Aorta (tissue), 5 donors: Measurements from ENCODE around the gene ZYX. TPM values are rescaled to one million over a fixed set of nuclear protein-coding genes. Genes with fewer than 3 reads are reported as not detected.

ENCODE experiments used
- ATAC-seq: fragments of 200-7000 bp; cut with Tn5 transposase; one replicate; pipeline ENCODE4 v1.9.1; 2022; ENCODE audit warnings: moderate library complexity; ENCODE audit not compliant: low FRiP score
- DNase-seq, 2 donors: peaks; one replicate each; pipeline ENCODE4 v3.0.0-alpha.2; 2020
- H3K27ac ChIP-seq, 2 donors: one replicate each; pipeline ENCODE4 v1.5.1; 2013; ENCODE audit warnings: low read length in 2 of 2, mild to moderate bottlenecking in 2 of 2, moderate library complexity in 2 of 2, control low read depth in 1 of 2, inconsistent platforms in 1 of 2, low read depth in 1 of 2
- H3K27me3 ChIP-seq, 2 donors: one replicate each; pipeline ENCODE4 v1.6.1; 2013; ENCODE audit warnings: control low read depth in 1 of 2, low read length in 1 of 2, mild to moderate bottlenecking in 1 of 2, moderate library complexity in 1 of 2; ENCODE audit not compliant: insufficient read depth in 2 of 2, control insufficient read depth in 1 of 2
- H3K36me3 ChIP-seq, 2 donors: one replicate each; pipeline ENCODE4 v1.6.1; 2013; ENCODE audit warnings: control low read depth in 1 of 2, low read length in 1 of 2, mild to moderate bottlenecking in 1 of 2; ENCODE audit not compliant: insufficient read depth in 2 of 2, control insufficient read depth in 1 of 2
- H3K4me1 ChIP-seq, 2 donors: one replicate each; pipeline ENCODE4 v1.6.1; 2013; ENCODE audit warnings: low read length in 2 of 2, control low read depth in 1 of 2, mild to moderate bottlenecking in 1 of 2, moderate library complexity in 1 of 2; ENCODE audit not compliant: insufficient read depth in 2 of 2, control insufficient read depth in 1 of 2
- H3K4me3 ChIP-seq, 2 donors: one replicate each; pipeline ENCODE4 v1.5.1; 2013; ENCODE audit warnings: low read length in 2 of 2, control low read depth in 1 of 2, mild to moderate bottlenecking in 1 of 2
- H3K9me3 ChIP-seq: one replicate; pipeline ENCODE4 v1.6.1; 2013; ENCODE audit warnings: mild to moderate bottlenecking, low read length; ENCODE audit not compliant: control insufficient read depth
- WGBS, 2 donors: extraction: QIAGEN DNeasy Blood & Tissue Kit; methylation state at CpG; one replicate each; pipeline ENCODE4 v1.1.7; 2013; 5-methylcytosine and 5-hydroxymethylcytosine counted together
- intact Hi-C, 2 donors: fragments of 100-400 bp; cut with DNase I; formaldehyde crosslinking; loops; one replicate each; pipeline versions ENCODE4 v1.14.2 to v1.15.0; 2022
- polyA plus RNA-seq, 2 donors: library from polyadenylated mRNA; stranded (reverse); fragments of 200-250 nt; gene quantifications; one replicate each; pipeline ENCODE4 v1.2.3, GENCODE V29; 2013
- total RNA-seq, 2 donors: library from RNA; stranded (reverse); fragmentation: NEBNext Ultra II Directional; extraction: Animal tissue kit (Norgen Biotek cat#: 25700); gene quantifications; one replicate each; pipeline ENCODE4 v1.2.1, GENCODE V29; 2021
- donor health status: healthy with polysubstance abuse.
- donor health status: Bipolar disorder and iron deficiency.
- donor health status: DM: no; HTN: no; CAD: no.
- donor health status: DM: no; HTN: no; CAD: no.
- donor health status: DM: yes; HTN: yes; CAD: no.

Gene ZYX
- total and polyA plus RNA-seq, 4 donors, result 131 to 499 (median 306) TPM

DNA sequence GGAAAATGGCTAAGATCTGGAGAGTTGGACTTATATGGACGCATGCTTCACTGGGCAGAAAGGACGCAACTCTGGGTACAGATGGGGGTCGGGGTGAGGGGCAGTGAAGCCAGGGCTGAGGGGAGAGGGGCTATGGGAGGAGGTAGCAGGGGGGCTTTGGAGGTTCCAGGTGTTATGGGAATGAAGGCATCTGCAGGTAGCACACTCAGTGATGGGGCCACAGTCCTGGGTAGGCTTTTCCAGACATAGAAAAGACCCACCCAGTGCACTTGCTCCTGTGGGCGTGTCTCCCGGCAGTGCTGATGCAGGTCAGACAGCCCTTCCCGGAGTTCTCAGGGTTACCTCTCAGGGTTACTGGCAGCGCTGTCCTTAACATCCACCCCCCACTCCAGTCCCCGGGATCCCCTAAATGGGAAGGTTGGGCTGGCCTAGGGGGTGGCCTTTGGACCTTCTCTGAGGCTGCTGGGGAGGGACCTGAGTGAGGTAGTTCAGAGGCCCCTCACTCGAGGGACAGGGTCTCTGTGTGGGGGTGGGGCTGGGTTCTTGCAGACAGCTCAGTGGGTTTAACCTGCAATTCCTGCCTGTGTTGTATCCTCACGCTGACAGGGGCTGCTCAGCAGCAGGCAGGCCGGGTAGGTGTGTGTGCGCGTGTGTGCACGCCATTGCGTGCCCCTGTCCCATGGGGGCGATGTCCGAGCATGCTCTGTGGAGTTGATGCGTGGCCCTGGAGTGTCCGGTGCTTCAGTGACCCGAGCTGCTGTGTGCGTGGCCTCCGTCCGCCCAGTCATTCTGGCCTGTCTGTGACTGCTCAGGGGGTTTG, 6.2 kb downstream of the ZYX start:
- intact Hi-C loops, result no loop called here
- ATAC-seq (no peak), DNase-seq (peak in 1 of 2 donors; percentile 75)
- Histone ChIP-seq H3K27me3 (no peaks in the 10 kb centered on the region), H3K4me3 (no peak overlapping the region), H3K4me1 (peaks cover 2 to 4% of the 10 kb centered on the region in 2 donors), H3K27ac (peak overlapping the region in 1 of 2 donors; percentile 22), H3K36me3 (peaks cover 0 to 3% of the 10 kb centered on the region in 2 donors), H3K9me3 (no peaks in the 10 kb centered on the region)
- WGBS, 2 donors, result 31 to 37% methylated on average over 23 of the region's 23 CpGs

DNA sequence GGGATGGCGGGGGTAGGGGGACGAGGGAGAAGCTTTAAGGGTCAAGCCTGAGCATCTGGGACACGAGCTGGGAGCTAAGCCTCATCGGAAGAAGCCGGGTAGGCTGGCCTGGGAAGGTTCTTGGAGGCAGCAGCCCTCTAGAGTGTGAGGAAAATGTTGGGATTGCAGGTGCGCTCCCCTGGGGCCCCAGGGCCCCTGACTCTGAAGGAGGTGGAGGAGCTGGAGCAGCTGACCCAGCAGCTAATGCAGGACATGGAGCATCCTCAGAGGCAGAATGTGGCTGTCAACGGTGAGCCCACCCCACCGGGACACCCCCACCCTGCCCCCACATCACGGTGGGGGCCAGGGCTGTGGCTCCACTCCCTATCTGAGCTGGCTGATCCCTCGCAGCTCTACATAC, 6.9 kb downstream of the ZYX start:
- intact Hi-C loops, result no loop called here
- peak; percentile 41 to 71 for DNase-seq

DNA sequence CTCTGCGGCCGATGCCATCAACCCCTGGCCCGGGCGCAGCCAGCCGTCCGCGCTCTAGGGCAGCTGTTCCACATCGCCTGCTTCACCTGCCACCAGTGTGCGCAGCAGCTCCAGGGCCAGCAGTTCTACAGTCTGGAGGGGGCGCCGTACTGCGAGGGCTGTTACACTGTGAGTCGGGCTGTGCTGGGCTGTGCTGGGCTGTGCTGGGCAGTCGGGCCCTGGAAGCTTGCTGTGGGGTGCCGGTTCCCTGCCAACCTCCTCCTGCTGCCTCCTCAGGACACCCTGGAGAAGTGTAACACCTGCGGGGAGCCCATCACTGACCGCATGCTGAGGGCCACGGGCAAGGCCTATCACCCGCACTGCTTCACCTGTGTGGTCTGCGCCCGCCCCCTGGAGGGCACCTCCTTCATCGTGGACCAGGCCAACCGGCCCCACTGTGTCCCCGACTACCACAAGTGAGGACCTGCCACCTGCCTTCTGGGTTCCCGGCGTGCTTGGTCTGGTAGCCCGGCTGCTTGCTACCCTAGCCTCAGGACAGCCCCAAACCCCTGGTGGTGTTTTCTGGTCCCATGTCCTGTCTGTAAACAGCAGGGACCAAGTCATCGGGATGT, 7.5 kb downstream of the ZYX start:
- ATAC-seq (no peak), DNase-seq (peak in 1 of 2 donors; percentile 55)
- H3K4me3 ChIP-seq, result no peak overlapping the region
- no peaks in the 10 kb centered on the region for H3K9me3 ChIP-seq
- H3K27ac ChIP-seq, result peak overlapping the region in 1 of 2 donors; percentile 19
- H3K4me1 ChIP-seq, result peaks cover under 1 to 4% of the 10 kb centered on the region in 2 donors
- no peaks in the 10 kb centered on the region for H3K27me3 ChIP-seq
- WGBS, 2 donors, result 60 to 63% methylated on average over 28 of the region's 28 CpGs
- peaks cover 0 to 2% of the 10 kb centered on the region in 2 donors for H3K36me3 ChIP-seq
- intact Hi-C loops, result no loop called here

More for the DNA sequence above, 6.9 kb downstream of the ZYX start:
- Histone ChIP-seq H3K36me3 (peaks cover 0 to 2% of the 10 kb centered on the region in 2 donors), H3K27me3 (no peaks in the 10 kb centered on the region), H3K27ac (peak overlapping the region in 1 of 2 donors; percentile 11), H3K9me3 (no peaks in the 10 kb centered on the region), H3K4me1 (peaks cover 2 to 4% of the 10 kb centered on the region in 2 donors), H3K4me3 (no peak overlapping the region)
- WGBS, 2 donors, result 40 to 45% methylated on average over 8 to 10 of the region's 10 CpGs
- no peak for ATAC-seq

- Histone ChIP-seq H3K4me1 (peaks cover 0 to 4% of the 10 kb centered on the region in 2 donors), H3K9me3 (no peaks in the 10 kb centered on the region), H3K4me3 (no peak overlapping the region), H3K27ac (peak overlapping the region in 1 of 2 donors; percentile 19), H3K27me3 (no peaks in the 10 kb centered on the region), H3K36me3 (peaks cover 0 to 2% of the 10 kb centered on the region in 2 donors)
- DNase-seq (peak; percentile 20 to 70), ATAC-seq (no peak)
- 52 to 56% methylated on average over 15 of the region's 15 CpGs for whole genome bisulfite sequencing, 2 donors
- intact Hi-C loops, result no loop called here
These were observed 8.4 kb downstream of the ZYX start for GRCh38 chr7:143389316-143390103.

DNA sequence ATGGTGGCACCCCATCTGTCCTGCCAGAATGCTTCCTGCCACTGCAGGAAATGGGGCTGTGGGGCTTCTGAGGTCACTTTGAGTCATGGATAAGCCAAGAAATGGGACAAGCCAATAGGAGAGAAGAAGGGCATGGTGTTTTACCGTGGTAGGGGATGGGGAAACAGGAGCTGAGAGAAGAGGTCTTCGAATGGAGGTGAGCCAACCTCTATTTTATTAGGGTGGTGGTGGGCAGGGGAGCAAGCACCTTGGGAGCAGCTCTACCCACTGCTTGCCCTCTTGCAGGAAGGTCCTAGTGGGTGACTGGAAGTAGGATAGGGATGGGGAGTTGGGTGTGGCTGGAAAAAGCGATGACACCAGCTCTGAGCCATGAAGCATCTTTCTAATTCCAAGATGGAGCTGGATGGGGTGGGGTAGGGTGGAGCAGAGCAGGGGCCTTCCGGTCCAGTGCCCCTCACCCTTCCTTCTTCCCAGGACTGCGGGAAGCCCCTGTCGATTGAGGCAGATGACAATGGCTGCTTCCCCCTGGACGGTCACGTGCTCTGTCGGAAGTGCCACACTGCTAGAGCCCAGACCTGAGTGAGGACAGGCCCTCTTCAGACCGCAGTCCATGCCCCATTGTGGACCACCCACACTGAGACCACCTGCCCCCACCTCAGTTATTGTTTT, 9.1 kb downstream of the ZYX start:
- peak overlapping the region in 1 of 2 donors; percentile 34 for H3K27ac ChIP-seq
- intact Hi-C loops, result no loop called here
- no peak overlapping the region for H3K4me3 ChIP-seq
- no peaks in the 10 kb centered on the region for H3K27me3 ChIP-seq
- DNase-seq, result peak in 1 of 2 donors; percentile 68
- WGBS, 2 donors, result 56 to 60% methylated on average over 5 to 10 of the region's 10 CpGs
- peaks cover 0 to 2% of the 10 kb centered on the region in 2 donors for H3K36me3 ChIP-seq
- no peak for ATAC-seq
- H3K9me3 ChIP-seq, result no peaks in the 10 kb centered on the region
- peaks cover 0 to 4% of the 10 kb centered on the region in 2 donors for H3K4me1 ChIP-seq

- Histone ChIP-seq H3K4me3 (no peak overlapping the region), H3K36me3 (peaks cover 0 to 2% of the 10 kb centered on the region in 2 donors), H3K4me1 (peaks cover 0 to 4% of the 10 kb centered on the region in 2 donors), H3K27me3 (no peaks in the 10 kb centered on the region), H3K9me3 (no peaks in the 10 kb centered on the region), H3K27ac (peak overlapping the region; percentile 37 to 52)
- ATAC-seq (no peak), DNase-seq (peak in 1 of 2 donors; percentile 72)
- intact Hi-C loops, result loop anchor here in 1 of 2 donors (1.0 kb wide), 1 partner anchor 10 kb away; the partner anchor contains the start of gene ZYX
- 32 to 43% methylated on average over 9 of the region's 9 CpGs for WGBS, 2 donors
These were observed 9.7 kb downstream of the ZYX start for GRCh38 chr7:143390773-143391317.

GRCh38 chr7:143391462-143392404, 10.6 kb downstream of the ZYX start:
- peak overlapping the region; percentile 70 to 98 for H3K27ac ChIP-seq
- intact Hi-C loops, result loop anchor here in 1 of 2 donors (1.0 kb wide), 1 partner anchor 10 kb away; the partner anchor contains the start of gene ZYX
- H3K4me1 ChIP-seq, result no peaks in the 10 kb centered on the region
- no peaks in the 10 kb centered on the region for H3K9me3 ChIP-seq
- 2 to 7% methylated on average over 23 to 24 of the region's 24 CpGs for WGBS, 2 donors
- peak; percentile 90 for ATAC-seq
- DNase-seq, result peak; percentile 93 to 96
- H3K27me3 ChIP-seq, result no peaks in the 10 kb centered on the region
- peaks cover 0 to 2% of the 10 kb centered on the region in 2 donors for H3K36me3 ChIP-seq
- H3K4me3 ChIP-seq, result no peak overlapping the region
